Measurements from ENCODE around the gene ZNF180.

DNA sequence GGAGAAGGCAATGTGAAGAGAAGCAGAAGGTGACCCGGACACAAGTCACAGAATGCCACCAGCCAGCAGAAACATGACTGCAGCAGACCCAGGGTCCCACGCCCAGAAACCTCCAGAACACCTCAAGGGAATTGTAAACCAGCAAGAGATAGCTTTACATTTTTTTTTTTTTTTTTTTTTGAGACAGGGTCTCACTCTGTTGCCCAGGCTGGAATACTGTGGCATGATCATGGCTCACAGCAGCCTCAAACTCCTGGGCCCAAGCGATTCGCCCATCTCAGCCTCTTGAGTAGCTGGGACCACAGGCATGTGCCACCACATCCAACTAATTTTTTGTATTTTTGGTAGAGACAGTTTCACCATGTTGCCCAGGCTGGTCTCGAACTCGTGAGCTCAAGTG is 39.7 kb upstream of the ZNF180 start:
- no peak for TF ChIP-seq EZH2phosphoT487 (IDR thresholded peaks at IDR 0.05; ENCODE audit: borderline replicate concordance, low read depth, low read length)
- TF ChIP-seq, protein P1, sequence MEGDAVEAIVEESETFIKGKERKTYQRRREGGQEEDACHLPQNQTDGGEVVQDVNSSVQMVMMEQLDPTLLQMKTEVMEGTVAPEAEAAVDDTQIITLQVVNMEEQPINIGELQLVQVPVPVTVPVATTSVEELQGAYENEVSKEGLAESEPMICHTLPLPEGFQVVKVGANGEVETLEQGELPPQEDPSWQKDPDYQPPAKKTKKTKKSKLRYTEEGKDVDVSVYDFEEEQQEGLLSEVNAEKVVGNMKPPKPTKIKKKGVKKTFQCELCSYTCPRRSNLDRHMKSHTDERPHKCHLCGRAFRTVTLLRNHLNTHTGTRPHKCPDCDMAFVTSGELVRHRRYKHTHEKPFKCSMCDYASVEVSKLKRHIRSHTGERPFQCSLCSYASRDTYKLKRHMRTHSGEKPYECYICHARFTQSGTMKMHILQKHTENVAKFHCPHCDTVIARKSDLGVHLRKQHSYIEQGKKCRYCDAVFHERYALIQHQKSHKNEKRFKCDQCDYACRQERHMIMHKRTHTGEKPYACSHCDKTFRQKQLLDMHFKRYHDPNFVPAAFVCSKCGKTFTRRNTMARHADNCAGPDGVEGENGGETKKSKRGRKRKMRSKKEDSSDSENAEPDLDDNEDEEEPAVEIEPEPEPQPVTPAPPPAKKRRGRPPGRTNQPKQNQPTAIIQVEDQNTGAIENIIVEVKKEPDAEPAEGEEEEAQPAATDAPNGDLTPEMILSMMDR (conservative IDR thresholded peaks at IDR 0.05; ENCODE audit: low read length): no peak

Data from OCI-LY7 (cell line).